Activated T-helper 1 cell treated with Interleukin-2 at 50 U/mL for 16 hours (primary cell): ENCODE data around the gene RBM10.

Experiments used
- DNase-seq: peaks from one replicate; pipeline ENCODE4 v3.0.0-alpha.2; 2020; ENCODE audit warnings: low read depth

Gene RBM10

GRCh38 chrX:47146936-47147859 lies 2.2 kb downstream of the RBM10 start:
- no peak for DNase-seq

- no peak for DNase-seq
Measured at GRCh38 chrX:47148946-47149345, 3.9 kb downstream of the RBM10 start.

- DNase-seq: no peak
Measured at GRCh38 chrX:47151435-47151834, 6.4 kb downstream of the RBM10 start.

- no peak for DNase-seq
Measured at GRCh38 chrX:47156611-47157520, 11.8 kb downstream of the RBM10 start.

GRCh38 chrX:47158131-47158530 lies 13.1 kb downstream of the RBM10 start:
- DNase-seq: no peak

- no peak for DNase-seq
Measured at GRCh38 chrX:47158781-47159180, 13.8 kb downstream of the RBM10 start.

GRCh38 chrX:47160781-47161180 lies 15.8 kb downstream of the RBM10 start:
- DNase-seq: no peak

- DNase-seq: no peak
Measured at GRCh38 chrX:47162927-47163583, 18.0 kb downstream of the RBM10 start.

DNA sequence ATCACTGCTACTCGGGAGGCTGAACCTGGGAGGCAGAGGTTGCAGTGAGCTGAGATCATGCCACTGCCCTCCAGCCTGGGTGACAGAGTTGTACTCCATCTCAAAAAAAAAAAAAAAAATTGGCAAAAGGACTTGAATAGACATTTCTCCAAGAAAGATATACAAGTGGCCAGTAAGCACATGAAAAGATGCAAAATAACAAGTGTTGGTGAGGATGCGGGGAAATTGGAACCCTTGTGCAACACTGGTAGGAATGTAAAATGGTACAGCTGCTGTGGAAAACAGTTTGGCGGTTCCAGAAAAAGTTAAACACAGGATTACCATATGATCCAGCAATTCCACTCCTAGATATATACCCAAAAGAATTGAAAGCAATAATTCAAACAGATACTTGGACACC lies 19.4 kb downstream of the RBM10 start:
- no peak for DNase-seq

DNA sequence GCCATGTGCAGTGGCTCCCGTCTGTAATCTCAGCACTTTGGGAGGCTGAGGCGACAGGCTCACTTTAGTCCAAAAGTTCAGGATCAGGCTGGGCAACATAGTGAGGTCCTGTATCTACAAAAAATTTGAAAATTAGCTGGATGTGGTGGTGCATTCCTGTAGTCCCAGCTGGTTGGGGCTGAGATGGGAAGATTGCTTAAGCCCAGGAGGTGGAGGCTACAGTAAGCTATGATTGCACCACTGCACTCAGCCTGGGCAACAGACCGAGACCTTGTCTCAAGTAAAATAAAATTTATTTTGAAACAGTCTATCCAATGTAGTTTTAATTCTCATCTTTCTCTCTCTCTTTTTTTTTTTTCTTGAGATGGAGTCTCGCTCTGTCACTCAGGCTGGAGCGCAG lies 21.1 kb downstream of the RBM10 start:
- no peak for DNase-seq

DNA sequence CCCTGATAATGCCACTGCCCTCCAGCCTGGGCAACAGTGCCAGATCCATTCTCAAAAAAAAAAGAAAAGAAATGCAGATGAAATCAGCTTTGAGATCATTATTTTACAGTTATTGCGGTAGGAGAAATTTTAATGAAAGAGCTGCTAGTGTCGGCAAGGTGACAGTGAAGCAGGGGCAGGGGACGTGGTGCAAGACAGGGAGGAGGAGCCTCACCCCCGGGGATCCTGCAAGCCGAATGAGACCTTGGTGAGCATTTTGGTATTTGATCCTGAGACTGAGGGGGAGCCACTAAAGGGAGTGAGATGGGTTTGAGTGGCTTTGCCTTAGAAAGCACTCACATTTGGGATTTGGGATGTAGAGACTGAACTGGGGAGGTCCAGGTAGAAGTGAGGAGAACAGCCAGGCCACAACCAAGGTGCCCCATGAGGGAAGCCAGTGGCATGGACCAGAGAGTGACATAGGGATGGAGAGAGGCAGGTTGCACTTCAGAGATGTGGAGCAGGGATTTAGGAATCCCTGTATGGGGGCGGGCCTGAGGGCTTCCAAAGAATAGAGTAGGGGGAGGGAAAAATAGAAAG lies 23.6 kb downstream of the RBM10 start:
- no peak for DNase-seq

DNA sequence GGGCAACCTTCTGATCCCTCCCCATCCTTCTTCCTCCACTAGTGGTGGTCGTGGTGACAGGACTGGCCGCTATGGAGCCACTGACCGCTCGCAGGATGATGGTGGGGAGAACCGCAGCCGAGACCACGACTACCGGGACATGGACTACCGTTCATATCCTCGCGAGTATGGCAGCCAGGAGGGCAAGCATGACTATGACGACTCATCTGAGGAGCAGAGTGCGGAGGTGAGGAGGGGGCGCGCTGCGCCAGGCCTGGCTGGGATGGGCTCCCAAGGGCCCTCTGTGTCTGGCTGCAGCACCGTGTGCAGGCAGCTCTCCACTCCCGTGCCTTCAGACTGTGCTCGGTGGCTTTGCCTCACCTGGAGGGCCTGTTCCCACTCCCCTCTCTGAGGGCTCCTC lies 24.3 kb downstream of the RBM10 start:
- no peak for DNase-seq

DNA sequence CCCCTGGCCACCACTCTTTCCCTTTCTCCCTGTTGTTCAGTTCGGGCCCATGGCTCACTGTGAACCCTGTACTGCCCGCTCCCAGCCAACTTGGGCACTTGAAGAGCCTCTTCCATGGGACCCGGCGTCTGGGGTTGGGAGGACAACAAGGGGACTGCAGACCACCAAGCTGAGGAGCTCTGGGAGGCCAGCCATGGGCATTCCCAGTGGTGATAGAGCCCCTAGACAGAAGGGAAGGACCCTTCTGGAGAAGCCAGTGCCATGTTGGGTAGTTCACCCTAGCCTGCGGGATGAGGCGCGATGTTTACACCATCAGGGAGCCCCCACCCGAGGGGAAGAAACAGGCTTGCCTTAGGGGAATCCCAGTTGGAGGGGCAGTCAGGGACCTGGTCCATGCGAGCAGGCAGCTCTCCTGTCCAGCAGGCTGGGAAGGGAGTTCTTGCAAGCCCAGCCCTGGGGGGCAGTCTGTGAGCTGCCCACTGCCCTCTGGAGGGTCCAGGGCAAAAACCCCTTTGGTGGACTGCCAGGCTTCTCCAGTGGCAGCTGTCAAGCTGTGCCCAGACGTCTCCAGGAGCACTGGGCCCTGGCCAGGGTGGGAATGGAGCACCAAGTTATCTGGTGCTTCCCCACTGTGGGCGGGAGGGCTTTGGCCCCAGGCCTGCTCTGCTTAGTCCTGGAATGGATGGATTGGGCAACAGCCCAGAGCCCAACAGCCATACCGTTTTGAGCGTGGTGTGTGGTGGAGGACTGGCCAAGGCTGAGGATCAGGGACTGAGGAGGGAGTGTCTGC lies 24.9 kb downstream of the RBM10 start:
- no peak for DNase-seq

- DNase-seq: no peak
Measured at GRCh38 chrX:47170861-47171692, 26.1 kb downstream of the RBM10 start.

DNA sequence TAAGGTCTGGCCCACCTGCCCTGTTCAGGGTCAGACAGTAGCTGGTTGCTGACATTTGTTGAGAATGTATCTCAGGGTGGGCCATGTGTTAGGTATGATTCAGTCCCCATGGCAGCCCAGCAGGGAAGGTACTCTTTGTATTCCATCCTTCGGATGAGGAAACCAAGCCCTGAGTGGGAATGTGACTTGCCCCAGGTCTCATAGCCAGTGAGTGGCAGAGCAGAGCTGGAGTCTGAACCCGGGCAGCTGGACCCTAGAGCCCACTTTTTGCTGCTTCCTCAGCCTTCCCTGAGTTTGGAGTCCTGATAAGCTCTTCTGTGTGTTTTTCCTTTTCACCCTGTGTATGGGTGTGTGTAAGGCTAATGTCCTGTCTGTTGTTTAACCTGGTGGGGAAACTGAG lies 27.0 kb downstream of the RBM10 start:
- no peak for DNase-seq

DNA sequence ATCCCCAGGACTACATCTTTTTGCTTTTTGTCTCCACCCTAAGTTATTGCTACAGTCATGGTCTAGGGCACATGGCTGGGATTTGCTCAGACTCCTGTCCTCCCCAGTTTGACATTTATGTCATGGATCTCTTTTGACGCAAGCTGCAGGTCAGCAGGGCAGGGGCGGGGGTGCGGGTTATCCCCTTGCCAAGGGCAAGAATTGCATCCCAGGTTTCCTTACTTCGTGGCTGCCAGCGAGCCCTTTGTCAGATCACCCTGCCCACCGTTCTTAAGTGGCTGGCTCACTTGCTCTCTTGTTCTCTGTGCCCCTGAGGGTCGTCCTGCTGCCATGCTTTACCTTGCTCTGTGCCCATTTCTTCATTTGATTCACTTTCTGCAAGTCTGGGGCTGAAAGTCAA lies 27.5 kb downstream of the RBM10 start:
- no peak for DNase-seq

GRCh38 chrX:47172971-47173792 lies 28.2 kb downstream of the RBM10 start:
- DNase-seq: no peak

DNA sequence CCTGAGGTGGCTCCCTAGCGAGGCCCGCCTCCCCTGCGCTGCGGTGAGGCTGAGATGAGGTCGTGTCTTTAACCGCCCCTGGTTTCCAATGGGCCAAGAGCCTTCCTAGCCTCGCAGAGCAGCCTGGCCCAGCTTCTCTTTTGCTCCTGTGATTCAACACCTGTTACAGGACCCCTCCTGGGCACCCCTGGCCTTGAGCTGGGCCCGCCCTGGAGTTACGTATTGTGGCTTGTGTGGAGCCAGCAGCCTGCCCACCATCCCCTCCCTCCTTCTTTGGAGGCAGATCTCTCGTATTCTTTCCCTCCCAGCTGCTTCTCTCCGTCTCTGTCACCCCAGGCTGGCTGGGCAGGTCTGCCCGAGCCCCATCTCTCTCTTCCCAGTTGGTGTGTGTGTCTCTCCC lies 29.4 kb downstream of the RBM10 start:
- DNase-seq: no peak

- DNase-seq: no peak
Measured at GRCh38 chrX:47174846-47175587, 30.0 kb downstream of the RBM10 start.
